H1 (cell line): ENCODE results near the gene NUBPL.

Source experiments
- CHD2 ChIP-seq: IDR thresholded peaks from 2 replicates; pipeline ENCODE4 v1.6.1; 2012; ENCODE audit warnings: low read length, improper control_type of control experiment
- CREB1 ChIP-seq: IDR thresholded peaks from 2 replicates; pipeline ENCODE4 v1.6.1; 2012; ENCODE audit warnings: inconsistent platforms
- CTCF ChIP-seq, 3 experiments: IDR thresholded peaks; 1 replicate in 2 of 3; 2 replicates in 1 of 3; pipeline versions ENCODE4 v1.5.1 to v1.6.1; 2011; ENCODE audit warnings: low read length in 3 of 3, mild to moderate bottlenecking in 3 of 3, inconsistent platforms in 2 of 3, low read depth in 1 of 3, moderate library complexity in 1 of 3; ENCODE audit not compliant: insufficient read depth in 1 of 3; ENCODE audit errors: control extremely low read depth in 1 of 3
- EZH2 ChIP-seq: fragments of 200-600 bp; sonication (generic); IDR thresholded peaks from 2 replicates; pipeline ENCODE4 v1.7.1; 2012; ENCODE audit warnings: low read depth, mild to moderate bottlenecking, moderate library complexity, low read length, inconsistent platforms; ENCODE audit not compliant: severe bottlenecking
- JUND ChIP-seq: IDR thresholded peaks from 2 replicates; pipeline ENCODE4 v1.6.1; 2011; ENCODE audit warnings: mild to moderate bottlenecking, improper control_type of control experiment, low read length
- KDM4A ChIP-seq: IDR thresholded peaks from one replicate; pipeline ENCODE4 v1.7.1; 2012; ENCODE audit warnings: low read depth, mild to moderate bottlenecking, moderate library complexity, low read length, inconsistent platforms; ENCODE audit not compliant: severe bottlenecking
- MAFK ChIP-seq: IDR thresholded peaks from 2 replicates; pipeline ENCODE4 v1.6.1; 2012; ENCODE audit warnings: low read depth, mild to moderate bottlenecking, improper control_type of control experiment, low read length
- RBBP5 ChIP-seq: IDR thresholded peaks from 2 replicates; pipeline ENCODE4 v1.7.1; 2012; ENCODE audit warnings: low read depth, mild to moderate bottlenecking, inconsistent platforms, low read length, moderate library complexity, borderline replicate concordance
- SUZ12 ChIP-seq: fragments of 200-600 bp; sonication (generic); IDR thresholded peaks from 2 replicates; pipeline ENCODE4 v1.6.1; 2012; ENCODE audit warnings: mild to moderate bottlenecking, inconsistent platforms, low read length, moderate library complexity, mixed read lengths

GRCh38 chr14:31550589-31550988 lies 10.6 kb upstream of the NUBPL start:
- TF ChIP-seq MAFK, result no peak
- TF ChIP-seq CTCF (IDR thresholded peaks at IDR 0.05; ENCODE audit: control extremely low read depth in 1 of 3, insufficient read depth in 1 of 3, low read depth in 1 of 3, low read length in 3 of 3), result no peak
- TF ChIP-seq SUZ12, result no peak
- TF ChIP-seq RBBP5, result no peak
- TF ChIP-seq EZH2, result no peak
- TF ChIP-seq CREB1, result no peak
- no peak for TF ChIP-seq CHD2
- TF ChIP-seq JUND, result no peak
- TF ChIP-seq KDM4A, result no peak
